Keratinocyte (primary cell): Measurements from ENCODE around the gene MLH1.

Experiments
- EZH2 ChIP-seq: IDR thresholded peaks from one replicate; pipeline ENCODE4 v1.6.1; 2012; ENCODE audit warnings: inconsistent platforms, mild to moderate bottlenecking, low read length, moderate library complexity
- TF ChIP-seq, protein P1 (sequence below), 3 experiments: IDR thresholded peaks in 1 of 3; conservative IDR thresholded peaks in 1 of 3; optimal IDR thresholded peaks in 1 of 3; 2 replicates in 2 of 3; 3 replicates in 1 of 3; pipeline versions ENCODE3 to v1.5.1; 2011; ENCODE audit warnings: low read length in 3 of 3, mild to moderate bottlenecking in 3 of 3, moderate library complexity in 2 of 3, control low read depth in 1 of 3, inconsistent platforms in 1 of 3; ENCODE audit not compliant: insufficient read depth in 2 of 3; ENCODE audit errors: extremely low read depth in 1 of 3

- TF ChIP-seq, protein P1, sequence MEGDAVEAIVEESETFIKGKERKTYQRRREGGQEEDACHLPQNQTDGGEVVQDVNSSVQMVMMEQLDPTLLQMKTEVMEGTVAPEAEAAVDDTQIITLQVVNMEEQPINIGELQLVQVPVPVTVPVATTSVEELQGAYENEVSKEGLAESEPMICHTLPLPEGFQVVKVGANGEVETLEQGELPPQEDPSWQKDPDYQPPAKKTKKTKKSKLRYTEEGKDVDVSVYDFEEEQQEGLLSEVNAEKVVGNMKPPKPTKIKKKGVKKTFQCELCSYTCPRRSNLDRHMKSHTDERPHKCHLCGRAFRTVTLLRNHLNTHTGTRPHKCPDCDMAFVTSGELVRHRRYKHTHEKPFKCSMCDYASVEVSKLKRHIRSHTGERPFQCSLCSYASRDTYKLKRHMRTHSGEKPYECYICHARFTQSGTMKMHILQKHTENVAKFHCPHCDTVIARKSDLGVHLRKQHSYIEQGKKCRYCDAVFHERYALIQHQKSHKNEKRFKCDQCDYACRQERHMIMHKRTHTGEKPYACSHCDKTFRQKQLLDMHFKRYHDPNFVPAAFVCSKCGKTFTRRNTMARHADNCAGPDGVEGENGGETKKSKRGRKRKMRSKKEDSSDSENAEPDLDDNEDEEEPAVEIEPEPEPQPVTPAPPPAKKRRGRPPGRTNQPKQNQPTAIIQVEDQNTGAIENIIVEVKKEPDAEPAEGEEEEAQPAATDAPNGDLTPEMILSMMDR (optimal IDR thresholded peaks at IDR 0.05 in 1 of 3, IDR thresholded peaks at IDR 0.05 in 1 of 3, conservative IDR thresholded peaks at IDR 0.05 in 1 of 3; ENCODE audit: extremely low read depth in 1 of 3, insufficient read depth in 2 of 3, low read length in 3 of 3): no peak
- no peak for TF ChIP-seq EZH2
These were observed 107.1 kb downstream of the MLH1 start for GRCh38 chr3:37100411-37100810.
